ACC112 (cell line): ENCODE results near the gene NUDCD3.
A peak's percentile ranks its signal among the peaks of the same experiment; 100 is the strongest.

Experiments
- H2AFZ ChIP-seq: fragments of 200-600 bp; sonication (generic); one replicate; pipeline ENCODE4 v1.6.0; 2017; ENCODE audit warnings: antibody characterized with exemption, low read length; ENCODE audit not compliant: unreplicated experiment
- H3K27ac ChIP-seq: fragments of 200-600 bp; sonication (generic); 2 replicates; pipeline ENCODE4 v1.5.1; 2014; ENCODE audit warnings: low read depth, mild to moderate bottlenecking, antibody characterized with exemption, low read length, moderate library complexity
- H3K27me3 ChIP-seq: fragments of 200-600 bp; sonication (generic); 2 replicates; pipeline ENCODE4 v1.6.1; 2014; ENCODE audit warnings: mild to moderate bottlenecking, antibody characterized with exemption, low read length, moderate library complexity, mixed read lengths; ENCODE audit not compliant: insufficient read depth
- H3K36me3 ChIP-seq: fragments of 200-600 bp; sonication (generic); 2 replicates; pipeline ENCODE4 v1.6.1; 2016; ENCODE audit warnings: mild to moderate bottlenecking, antibody characterized with exemption, low read length, moderate library complexity, mixed read lengths; ENCODE audit not compliant: insufficient read depth
- H3K4me1 ChIP-seq: fragments of 200-600 bp; sonication (generic); one replicate; pipeline ENCODE4 v1.6.1; 2016; ENCODE audit warnings: low read length, mixed read lengths; ENCODE audit not compliant: insufficient read depth, unreplicated experiment, control insufficient read depth
- H3K4me3 ChIP-seq: fragments of 200-600 bp; sonication (generic); 2 replicates; pipeline ENCODE4 v1.5.1; 2014; ENCODE audit warnings: mild to moderate bottlenecking, low read depth, low read length
- H3K79me2 ChIP-seq: fragments of 200-600 bp; sonication (generic); one replicate; pipeline ENCODE4 v1.6.0; 2016; ENCODE audit warnings: low read length; ENCODE audit not compliant: control insufficient read depth, unreplicated experiment, insufficient read depth

NUDCD3 gene

GRCh38 chr7:44466300-44467216 lies 23.9 kb downstream of the NUDCD3 start:
- Histone ChIP-seq H3K4me3 (no peak overlapping the region; the same call in 1 of the 2 replicates), H3K79me2 (peaks cover 64% of the 10 kb centered on the region), H3K36me3 (peaks cover 6% of the 10 kb centered on the region; the same call in 1 of the 2 replicates)

GRCh38 chr7:44465490-44465889 lies 25.0 kb downstream of the NUDCD3 start:
- Histone ChIP-seq H2AFZ (no peak overlapping the region), H3K4me3 (no peak overlapping the region), H3K27me3 (no peaks in the 10 kb centered on the region), H3K36me3 (no peaks in the 10 kb centered on the region; the same call in 1 of the 2 replicates), H3K27ac (peak overlapping the region; percentile 85), H3K79me2 (peaks cover 65% of the 10 kb centered on the region), H3K4me1 (peaks cover 58% of the 10 kb centered on the region)

More at GRCh38 chr7:44466300-44467216, 23.9 kb downstream of the NUDCD3 start:
- H2AFZ ChIP-seq = no peak overlapping the region
- peaks cover 49% of the 10 kb centered on the region for H3K4me1 ChIP-seq
- H3K27ac ChIP-seq = peak overlapping the region; percentile 85
- H3K27me3 ChIP-seq = no peaks in the 10 kb centered on the region

GRCh38 chr7:44463169-44463808 lies 27.2 kb downstream of the NUDCD3 start:
- Histone ChIP-seq H3K27me3 (no peaks in the 10 kb centered on the region), H3K4me1 (peaks cover 46% of the 10 kb centered on the region), H2AFZ (no peak overlapping the region), H3K79me2 (peaks cover 62% of the 10 kb centered on the region), H3K36me3 (peaks cover 8% of the 10 kb centered on the region; the same call in 1 of the 2 replicates), H3K27ac (no peak overlapping the region), H3K4me3 (no peak overlapping the region)

- Histone ChIP-seq H3K4me1 (peaks cover 35% of the 10 kb centered on the region), H3K79me2 (peaks cover 54% of the 10 kb centered on the region), H2AFZ (no peak overlapping the region), H3K27me3 (no peaks in the 10 kb centered on the region), H3K4me3 (no peak overlapping the region), H3K36me3 (0 out of 2 replicates have a peak, but pooled peaks cover 8% of the 10 kb centered on the region), H3K27ac (peak overlapping the region; percentile 13; the same call in 1 of the 2 replicates)
Observed at GRCh38 chr7:44461387-44461786, 29.1 kb downstream of the NUDCD3 start.

- Histone ChIP-seq H3K27me3 (no peaks in the 10 kb centered on the region), H3K27ac (no peak overlapping the region), H3K4me1 (peaks cover 25% of the 10 kb centered on the region), H2AFZ (no peak overlapping the region), H3K36me3 (0 out of 2 replicates have a peak, but pooled peaks cover 8% of the 10 kb centered on the region), H3K79me2 (peaks cover 57% of the 10 kb centered on the region), H3K4me3 (no peak overlapping the region)
Observed at GRCh38 chr7:44460325-44460724, 30.1 kb downstream of the NUDCD3 start.

- no peak overlapping the region for H3K4me3 ChIP-seq
- no peaks in the 10 kb centered on the region for H3K27me3 ChIP-seq
- H3K27ac ChIP-seq = no peak overlapping the region
- H3K4me1 ChIP-seq = no peaks in the 10 kb centered on the region
- H3K79me2 ChIP-seq = peaks cover 19% of the 10 kb centered on the region
- no peak overlapping the region for H2AFZ ChIP-seq
- H3K36me3 ChIP-seq = peaks cover 9% of the 10 kb centered on the region; the same call in 1 of the 2 replicates
Observed at GRCh38 chr7:44455155-44455554, 35.3 kb downstream of the NUDCD3 start.

- no peaks in the 10 kb centered on the region for H3K27me3 ChIP-seq
- no peak overlapping the region for H2AFZ ChIP-seq
- peaks cover 5% of the 10 kb centered on the region; the same call in 1 of the 2 replicates for H3K36me3 ChIP-seq
- H3K4me3 ChIP-seq = no peak overlapping the region
- no peaks in the 10 kb centered on the region for H3K4me1 ChIP-seq
- peaks cover 13% of the 10 kb centered on the region for H3K79me2 ChIP-seq
- no peak overlapping the region for H3K27ac ChIP-seq
Observed at GRCh38 chr7:44454348-44454747, 36.1 kb downstream of the NUDCD3 start.

GRCh38 chr7:44451123-44451522 lies 39.3 kb downstream of the NUDCD3 start:
- Histone ChIP-seq H3K79me2 (peaks cover 26% of the 10 kb centered on the region), H3K27me3 (no peaks in the 10 kb centered on the region), H3K4me3 (no peak overlapping the region), H2AFZ (no peak overlapping the region), H3K36me3 (peaks cover 15% of the 10 kb centered on the region; the same call in 1 of the 2 replicates), H3K4me1 (no peaks in the 10 kb centered on the region), H3K27ac (no peak overlapping the region)

GRCh38 chr7:44449584-44449928 lies 40.9 kb downstream of the NUDCD3 start:
- no peaks in the 10 kb centered on the region for H3K27me3 ChIP-seq
- H3K36me3 ChIP-seq = peaks cover 15% of the 10 kb centered on the region; the same call in 1 of the 2 replicates
- H3K4me1 ChIP-seq = no peaks in the 10 kb centered on the region
- no peak overlapping the region for H2AFZ ChIP-seq
- no peak overlapping the region for H3K4me3 ChIP-seq
- H3K27ac ChIP-seq = no peak overlapping the region
- H3K79me2 ChIP-seq = peaks cover 24% of the 10 kb centered on the region

- Histone ChIP-seq H3K27ac (no peak overlapping the region), H3K4me1 (no peaks in the 10 kb centered on the region), H3K79me2 (peaks cover 25% of the 10 kb centered on the region), H2AFZ (no peak overlapping the region), H3K36me3 (peaks cover 15% of the 10 kb centered on the region; the same call in 1 of the 2 replicates), H3K4me3 (no peak overlapping the region), H3K27me3 (no peaks in the 10 kb centered on the region)
Observed at GRCh38 chr7:44448922-44449583, 41.4 kb downstream of the NUDCD3 start.
